Measurements from ENCODE around the gene PTPRN2.
"Not testable (repeated sequence)": the region's sequence is repeated elsewhere in the genome, so short reads cannot be mapped to it uniquely, and the experiment has no call there.

The PTPRN2 gene

DNA sequence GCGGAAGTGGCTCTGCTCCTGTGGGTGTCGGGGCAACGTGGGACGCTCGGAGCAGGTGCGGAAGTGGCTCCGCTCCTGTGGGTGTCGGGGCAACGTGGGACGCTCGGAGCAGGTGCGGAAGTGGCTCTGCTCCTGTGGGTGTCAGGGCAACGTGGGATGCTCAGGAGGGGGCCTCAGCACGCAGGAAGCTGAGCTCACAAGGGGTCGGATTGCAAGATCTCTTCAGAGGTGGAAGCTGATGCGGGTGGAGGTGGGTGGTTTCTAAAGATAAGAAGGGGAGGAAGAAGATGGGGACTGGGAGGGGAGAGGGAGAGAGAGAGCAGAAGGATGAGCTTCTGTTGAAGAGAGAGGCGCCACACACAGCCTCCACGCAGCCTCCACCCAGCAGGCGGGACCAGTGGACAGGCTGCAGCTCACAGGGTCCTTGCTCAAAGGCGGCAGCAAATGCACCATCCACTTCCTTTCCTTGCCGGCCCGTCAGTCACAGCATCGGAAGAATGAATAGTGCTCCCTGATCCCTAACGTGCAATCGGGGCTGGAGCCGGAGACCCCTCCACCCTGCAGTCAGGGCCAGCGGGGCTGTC lies 78.7 kb downstream of the PTPRN2 start:
- no peak for DNase-seq

DNA sequence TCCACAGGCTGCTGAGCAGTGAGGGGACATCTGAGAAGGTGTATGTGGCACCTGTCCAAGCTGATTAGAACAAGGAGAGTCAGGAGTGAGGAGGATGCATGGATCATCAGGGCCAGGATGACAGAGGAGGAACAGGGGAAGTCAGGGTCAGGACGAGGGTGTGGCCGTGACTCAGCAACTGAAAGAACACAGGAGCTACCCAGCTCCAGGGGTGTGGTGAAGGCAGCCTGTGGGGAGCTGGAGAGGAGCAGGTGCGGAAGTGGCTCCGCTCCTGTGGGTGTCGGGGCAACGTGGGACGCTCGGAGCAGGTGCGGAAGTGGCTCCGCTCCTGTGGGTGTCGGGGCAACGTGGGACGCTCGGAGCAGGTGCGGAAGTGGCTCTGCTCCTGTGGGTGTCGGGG lies 79.3 kb downstream of the PTPRN2 start:
- DNase-seq, result not testable (repeated sequence)

DNA sequence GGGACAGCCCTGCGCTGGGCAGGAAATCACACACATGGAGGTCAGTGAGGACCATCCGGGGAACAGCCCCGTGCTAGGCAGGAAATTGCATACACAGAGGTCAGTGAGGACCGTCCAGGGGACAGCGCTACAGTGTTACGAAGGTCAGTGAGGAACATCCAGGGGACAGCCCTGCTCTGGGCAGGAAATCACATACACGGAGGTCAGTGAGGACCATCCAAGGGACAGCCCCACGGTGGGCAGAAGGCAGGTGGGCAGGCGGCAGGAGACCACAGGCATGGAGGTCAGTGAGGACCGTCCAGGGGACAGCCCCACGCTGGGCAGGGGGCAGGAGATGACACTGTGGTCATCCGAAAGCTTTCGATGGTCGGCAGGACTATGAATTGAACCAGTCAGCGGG lies 79.7 kb downstream of the PTPRN2 start:
- no peak for DNase-seq

DNA sequence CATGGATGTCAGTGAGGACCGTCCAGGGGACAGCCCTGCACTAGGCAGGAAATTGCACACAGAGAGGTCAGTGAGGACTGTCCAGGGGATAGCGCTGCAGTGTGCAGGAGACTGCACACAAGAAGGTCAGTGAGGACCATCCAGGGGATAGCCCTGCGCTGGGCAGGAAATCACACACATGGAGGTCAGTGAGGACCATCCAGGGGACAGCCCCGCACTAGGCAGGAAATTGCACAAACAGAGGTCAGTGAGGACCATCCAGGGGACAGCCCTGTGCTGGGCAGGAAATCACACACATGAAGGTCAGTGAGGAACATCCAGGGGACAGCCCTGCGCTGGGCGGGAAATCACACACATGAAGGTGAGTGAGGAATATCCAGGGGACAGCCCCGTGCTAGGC lies 80.4 kb downstream of the PTPRN2 start:
- DNase-seq, result not testable (repeated sequence)

DNA sequence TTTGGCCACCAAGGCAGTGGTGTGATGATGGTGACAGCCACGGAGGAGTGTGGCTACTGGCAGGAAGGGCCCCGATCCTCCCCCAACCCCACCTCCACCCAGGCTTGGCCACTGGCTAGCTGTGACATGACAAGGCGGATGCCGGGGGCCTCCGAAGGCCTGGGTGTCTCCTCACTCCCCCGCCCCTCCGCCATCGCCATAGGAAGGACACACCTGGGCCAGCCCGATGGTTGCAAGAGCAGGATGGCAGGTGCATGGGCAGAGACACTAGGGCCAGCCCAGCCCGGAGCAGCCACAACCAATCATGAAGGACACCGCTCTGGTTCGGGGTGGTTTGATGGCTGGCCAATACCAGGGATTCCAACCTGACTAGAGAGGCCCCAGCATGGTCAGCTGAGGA lies 81.0 kb downstream of the PTPRN2 start:
- no peak for DNase-seq

DNA sequence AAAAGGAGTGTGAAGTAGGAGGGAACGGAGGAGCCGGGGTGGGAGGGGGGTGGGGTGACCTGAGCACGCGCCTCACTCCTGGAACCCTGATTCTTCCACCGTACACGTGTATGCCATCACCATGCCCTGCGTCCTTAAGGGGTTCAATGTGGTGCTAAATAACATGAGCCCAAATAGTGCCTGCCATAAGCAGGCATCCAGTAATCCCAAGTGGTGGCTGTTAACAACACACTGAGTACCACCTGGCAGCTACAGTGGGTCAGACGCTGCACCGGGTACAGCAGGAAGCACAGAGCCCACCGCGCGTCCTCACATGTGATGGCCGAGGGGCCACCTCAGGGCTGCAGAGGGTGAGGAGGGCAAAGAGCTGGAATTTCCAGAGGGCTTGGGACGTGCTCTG lies 81.9 kb downstream of the PTPRN2 start:
- DNase-seq, result no peak

DNA sequence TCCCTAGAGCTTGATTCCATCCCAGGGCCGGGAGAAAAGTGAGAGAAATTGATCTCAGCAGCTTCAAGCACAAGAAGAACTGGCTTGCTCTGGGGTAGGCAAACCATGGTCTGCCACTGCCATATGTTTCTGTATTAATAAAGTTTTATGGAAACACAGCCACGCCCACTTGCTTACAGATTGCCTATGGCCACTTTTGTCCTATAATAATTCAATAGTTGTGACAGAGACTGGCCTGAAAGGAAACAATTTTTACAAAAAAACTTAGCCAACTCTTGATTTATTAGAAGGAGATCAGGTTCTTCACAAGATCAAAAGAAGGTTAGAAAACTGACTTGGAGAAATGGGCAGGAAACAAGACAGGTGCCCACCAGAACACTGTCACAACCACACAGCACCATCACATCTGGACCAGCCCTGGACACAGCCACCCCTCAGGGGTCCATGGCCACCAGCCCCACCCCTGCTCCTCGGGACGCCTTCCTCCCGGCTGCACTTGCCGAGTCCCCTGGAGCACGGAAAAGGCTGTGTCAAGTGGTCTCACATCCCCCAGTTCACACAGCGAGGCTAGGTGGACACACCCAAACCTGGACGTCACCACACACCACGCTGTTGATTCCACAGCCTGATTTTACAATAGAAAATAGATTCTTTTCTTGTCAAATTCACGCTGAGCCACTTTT lies 85.4 kb downstream of the PTPRN2 start:
- no peak for DNase-seq

DNA sequence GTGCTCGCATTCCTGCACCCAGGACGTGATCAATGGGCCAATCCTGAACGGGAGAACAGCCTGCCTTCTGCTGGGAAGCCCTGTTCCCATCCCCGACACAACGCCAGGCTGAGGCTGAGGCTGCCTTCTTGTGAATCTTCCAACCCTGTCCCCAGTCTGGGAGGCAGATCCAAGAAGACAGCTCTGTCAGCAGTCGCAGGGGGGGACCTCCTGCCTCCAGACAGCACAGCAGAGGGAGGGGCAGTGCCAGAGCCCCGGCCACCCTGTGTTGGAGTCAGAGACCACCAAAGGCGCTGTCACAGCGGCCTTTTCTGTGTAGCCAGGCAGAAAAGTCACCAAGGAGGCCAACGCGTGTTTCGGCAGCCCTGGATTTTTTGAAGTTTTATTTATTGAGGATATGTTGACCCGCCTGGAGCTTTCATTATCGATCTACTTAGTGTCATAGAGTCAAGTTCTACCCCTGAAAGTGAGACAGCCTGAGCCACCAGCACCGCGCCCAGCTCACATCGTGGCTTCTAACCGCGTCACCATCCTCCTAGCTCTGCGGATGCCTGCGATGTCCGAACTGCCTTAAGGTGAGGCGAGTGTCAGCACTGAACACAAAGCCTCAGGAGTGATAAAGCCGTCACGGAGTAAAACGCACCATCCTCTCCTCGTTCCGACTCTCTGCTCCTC lies 86.1 kb downstream of the PTPRN2 start:
- DNase-seq, result no peak

DNA sequence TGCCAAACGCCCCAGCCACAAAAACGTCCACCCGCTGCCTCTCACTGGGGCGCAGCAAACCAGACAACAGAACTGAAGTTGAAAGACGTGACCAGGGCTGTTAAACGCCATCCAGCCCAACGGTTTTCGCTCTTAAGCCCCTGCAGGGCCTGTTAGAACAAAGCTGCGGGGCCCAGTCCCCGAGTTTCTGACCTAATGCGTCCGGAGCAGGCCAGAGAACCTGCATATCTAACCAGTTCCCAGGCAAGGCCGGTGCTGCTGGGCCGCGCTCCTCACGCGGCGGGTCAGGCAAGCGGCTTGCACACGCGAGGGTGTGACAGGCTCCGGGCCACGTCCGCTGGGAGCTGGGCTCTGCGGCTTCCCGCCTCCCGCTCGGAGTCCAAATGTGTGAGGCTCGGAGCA lies 87.0 kb downstream of the PTPRN2 start:
- DNase-seq, result no peak

DNA sequence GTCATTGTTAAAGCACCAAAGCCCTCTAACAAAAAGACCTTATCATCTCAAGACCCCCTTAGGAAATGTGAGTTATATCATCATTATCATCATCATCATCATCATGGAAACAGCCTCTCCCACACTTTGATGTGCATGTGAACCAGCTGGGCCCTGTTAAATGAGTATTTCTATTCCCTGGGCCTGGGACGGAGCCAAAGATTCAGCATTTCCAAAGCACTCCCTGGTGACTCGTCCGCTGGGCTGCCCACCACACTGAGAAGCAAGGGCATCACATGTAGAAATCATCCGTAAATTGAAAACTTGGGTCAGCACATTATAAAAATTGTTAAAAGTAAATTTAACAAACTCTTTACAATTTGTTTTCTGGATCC lies 88.6 kb downstream of the PTPRN2 start:
- DNase-seq, result no peak

DNA sequence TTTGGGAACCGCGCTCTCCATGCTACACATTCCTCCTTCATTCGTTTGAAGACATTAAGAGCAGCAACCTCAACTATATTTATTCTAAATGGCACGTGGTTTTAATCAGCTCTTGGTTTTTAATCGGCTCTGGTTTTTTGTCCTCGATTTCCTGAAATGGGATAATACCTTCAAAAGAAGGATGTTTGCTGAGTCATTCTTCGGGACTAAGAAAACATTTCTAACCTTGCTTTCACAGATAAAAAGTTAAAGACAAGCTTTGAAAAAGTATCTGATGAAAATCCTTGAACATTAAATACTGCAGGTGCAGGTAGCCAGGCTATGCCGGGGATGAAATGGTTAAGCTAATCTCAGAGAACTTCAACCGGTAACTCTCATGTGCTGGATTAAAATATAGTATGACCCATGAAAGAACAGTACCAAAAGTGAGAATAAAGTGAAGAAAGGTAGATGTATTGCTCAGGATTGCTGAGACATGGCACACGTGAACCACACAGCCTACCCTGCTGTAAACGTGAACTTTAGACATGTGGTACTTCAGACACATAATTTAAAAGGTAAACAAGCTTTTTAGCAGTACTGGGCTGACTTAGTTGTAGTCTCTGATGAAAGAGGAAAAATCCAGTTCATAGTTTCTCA lies 89.1 kb downstream of the PTPRN2 start:
- no peak for DNase-seq

DNA sequence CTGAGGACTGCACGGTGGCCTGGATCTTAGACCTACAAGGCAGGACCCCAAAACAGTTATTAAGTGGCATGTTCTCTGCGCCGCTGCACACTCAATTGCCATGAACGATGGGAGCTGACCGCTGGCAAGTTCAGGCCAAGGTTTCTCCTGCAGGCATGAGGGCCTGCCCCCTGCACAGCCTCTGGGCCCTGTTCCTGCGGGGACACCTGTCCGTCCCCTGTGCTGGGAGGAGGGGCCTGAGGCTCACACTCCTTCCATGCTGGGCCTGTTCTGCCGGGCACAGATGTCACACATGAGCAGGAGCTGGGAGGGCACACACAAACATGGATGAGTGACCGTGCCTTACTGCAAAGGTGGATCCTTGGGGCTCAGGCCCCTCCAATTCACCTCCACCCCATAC lies 90.0 kb downstream of the PTPRN2 start:
- DNase-seq, result no peak

DNA sequence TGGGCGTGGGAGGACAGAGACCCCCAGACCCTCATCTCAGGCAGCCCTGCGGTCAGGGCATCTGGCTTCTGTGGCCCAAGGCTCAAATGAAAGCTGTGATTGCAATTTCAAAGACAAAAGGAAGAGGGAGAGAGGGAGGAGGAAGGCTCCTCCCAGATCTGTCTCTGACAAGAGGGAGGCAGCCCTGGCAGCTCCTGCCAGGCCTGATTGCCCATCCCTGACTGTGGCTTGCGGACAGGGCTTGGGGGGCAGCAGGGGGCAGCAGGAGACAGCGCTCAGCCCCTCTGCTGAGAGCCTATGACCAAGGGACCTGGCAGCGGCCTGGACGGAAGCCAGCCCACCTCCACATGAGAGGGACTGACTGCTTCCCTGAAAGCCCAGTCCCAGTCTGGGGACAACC lies 91.8 kb downstream of the PTPRN2 start:
- no peak for DNase-seq

DNA sequence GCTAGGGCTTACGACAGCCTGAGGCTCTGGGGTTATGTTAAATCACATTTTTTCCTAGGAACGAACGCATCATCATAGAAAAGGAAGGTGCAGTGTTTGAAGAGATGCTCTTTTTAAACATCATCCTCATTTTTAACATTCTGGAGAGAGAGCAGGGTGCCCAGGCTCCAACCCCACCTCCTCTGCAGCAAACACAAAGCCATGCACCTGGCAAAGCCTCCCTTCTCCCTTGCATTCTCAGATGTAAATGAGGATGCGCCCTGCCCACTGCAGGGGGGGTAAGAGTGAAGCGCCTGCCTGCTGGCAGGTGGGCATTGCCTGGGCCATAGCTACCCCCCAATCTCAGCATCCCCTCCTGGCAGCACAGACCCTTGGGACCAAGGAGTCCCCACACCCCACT lies 92.4 kb downstream of the PTPRN2 start:
- no peak for DNase-seq

DNA sequence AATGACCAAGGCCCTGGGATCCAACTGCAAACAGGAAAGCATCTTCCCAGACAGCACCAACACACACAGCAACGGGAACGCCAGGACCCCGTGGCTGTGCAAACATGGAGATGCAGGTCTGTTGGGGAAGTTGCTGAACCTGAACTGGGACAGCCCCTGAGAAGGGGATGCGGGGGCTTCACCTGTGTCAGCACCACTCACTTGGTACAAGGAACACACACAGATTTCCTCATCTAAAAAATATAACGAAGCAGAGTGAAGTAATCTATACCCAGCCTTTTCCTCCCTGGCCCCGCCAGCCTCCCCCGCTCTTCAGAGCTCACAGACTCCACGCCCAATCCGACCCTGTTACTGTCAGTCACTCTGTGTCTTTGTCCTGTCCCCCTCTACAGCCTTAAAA lies 93.0 kb downstream of the PTPRN2 start:
- no peak for DNase-seq

DNA sequence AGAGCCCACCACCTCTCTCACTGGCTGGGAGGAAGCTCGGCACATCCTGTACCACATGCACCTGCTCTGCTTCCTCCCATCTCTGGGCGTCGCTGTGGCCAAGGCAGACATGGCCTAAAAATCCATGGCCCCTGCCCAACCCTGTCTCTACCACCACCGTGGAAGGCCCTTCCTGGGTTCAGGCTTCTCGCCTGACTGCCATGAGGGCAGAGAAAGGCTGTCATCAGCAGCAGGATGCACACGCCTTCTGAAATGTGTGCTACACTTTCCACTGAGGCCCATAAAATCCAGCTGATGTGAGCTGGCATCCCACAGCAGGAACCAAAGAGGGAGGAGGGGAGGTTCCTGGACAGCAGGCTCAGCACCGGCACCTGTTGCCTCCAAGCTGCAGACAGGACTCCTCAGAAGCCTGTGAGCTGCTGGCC lies 93.4 kb downstream of the PTPRN2 start:
- DNase-seq, result no peak

DNA sequence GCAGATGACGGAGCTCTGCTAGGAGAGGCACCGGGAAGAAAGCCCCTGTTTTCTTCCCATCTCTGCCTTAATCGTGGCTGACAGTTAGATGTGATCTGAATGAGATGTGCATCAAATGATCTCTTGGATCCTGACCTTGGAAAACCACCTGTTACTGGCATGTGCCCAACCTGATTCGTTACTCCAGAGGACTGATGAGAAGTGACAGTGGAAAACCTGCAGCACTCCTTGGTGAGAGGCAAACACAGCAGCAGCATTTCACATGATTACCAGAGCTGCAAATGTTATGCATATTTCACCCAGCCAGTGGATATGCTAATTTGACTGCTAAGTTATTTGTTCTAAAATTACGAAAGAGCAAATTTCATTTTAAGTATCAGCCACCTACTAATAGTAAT lies 95.3 kb downstream of the PTPRN2 start:
- DNase-seq, result no peak

DNA sequence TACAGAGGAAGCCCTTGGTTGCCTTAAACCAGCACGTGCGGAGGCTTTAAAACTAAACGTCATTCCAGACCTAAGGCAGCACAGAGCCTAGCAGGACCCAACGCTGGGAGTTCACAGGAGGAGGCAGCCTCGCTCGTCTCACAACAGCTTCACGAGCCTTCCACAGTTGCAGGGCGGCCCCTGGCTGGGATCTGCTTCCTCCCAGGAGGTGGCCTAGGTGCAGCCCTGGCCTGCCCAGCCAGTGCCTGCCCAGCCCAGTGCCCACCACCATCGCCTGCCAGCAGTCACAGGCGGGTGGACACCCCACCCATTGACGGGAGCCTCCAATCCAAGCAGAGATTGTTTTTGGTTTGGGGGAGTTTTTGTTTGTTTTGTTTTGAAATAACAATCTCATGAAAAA lies 96.5 kb downstream of the PTPRN2 start:
- DNase-seq, result no peak

DNA sequence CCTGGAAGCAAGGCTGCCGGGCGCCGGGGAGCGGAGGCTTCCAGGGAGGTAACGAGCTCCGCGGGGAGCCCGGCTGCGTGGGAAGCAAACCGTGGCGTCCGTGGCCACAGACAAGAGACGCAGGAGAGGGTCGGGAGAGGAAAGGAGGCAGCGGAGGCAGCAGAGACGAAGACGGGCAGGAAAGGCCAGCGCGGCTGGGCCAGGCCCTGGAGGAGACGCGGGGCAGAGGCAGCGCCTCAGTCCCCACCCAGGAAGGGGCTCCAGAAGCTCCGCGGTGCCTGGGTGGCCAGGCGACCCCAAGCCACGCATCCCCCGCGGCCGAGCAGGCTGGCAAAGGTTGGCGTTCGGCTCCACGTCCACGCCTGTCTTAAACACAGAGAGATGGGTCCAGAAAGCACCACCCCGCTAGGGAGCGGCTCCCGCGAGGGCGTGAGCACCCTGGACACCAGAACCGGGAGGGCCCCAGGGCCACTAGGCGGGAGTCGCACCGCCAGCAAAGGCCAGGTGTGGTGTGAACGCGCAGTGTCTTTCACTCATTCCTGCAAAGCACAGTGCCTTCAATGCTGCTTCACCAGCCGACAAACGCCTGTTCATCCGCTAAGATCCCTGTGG lies 97.3 kb downstream of the PTPRN2 start:
- no peak for DNase-seq

DNA sequence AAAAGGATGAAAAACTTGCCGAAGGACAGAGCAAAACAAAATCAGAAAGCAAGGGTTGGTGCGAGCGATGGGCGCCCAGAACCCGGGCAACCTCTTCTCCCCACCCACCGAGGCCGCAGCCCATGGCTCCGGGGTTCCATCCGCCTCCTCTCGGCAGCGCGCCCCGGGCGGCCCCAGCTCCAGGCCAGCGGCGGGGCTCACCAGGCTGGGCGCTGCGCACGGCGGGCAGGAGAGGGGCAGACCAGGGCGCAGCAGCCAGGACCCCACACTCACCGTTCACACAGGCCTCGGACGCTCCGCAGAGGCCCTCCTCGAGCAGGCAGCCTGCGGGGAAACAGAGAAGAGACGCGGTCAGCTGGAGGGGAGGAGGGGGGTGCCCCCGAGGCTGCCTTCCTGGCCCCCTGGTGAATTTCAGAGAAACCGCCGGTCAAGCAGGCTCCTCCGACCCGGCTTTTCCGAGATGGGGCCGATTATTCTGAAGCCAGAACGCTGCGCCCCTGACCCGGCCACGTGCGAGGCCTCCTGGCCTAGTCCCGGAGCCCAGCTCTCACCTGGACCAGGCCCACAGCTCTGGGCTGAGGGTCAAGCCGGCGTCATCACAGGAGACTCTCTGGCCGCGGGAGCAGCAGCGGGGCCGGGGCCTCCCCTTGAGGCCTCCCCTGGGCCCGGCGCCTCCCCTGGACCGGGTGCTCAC lies 98.0 kb downstream of the PTPRN2 start:
- no peak for DNase-seq

DNA sequence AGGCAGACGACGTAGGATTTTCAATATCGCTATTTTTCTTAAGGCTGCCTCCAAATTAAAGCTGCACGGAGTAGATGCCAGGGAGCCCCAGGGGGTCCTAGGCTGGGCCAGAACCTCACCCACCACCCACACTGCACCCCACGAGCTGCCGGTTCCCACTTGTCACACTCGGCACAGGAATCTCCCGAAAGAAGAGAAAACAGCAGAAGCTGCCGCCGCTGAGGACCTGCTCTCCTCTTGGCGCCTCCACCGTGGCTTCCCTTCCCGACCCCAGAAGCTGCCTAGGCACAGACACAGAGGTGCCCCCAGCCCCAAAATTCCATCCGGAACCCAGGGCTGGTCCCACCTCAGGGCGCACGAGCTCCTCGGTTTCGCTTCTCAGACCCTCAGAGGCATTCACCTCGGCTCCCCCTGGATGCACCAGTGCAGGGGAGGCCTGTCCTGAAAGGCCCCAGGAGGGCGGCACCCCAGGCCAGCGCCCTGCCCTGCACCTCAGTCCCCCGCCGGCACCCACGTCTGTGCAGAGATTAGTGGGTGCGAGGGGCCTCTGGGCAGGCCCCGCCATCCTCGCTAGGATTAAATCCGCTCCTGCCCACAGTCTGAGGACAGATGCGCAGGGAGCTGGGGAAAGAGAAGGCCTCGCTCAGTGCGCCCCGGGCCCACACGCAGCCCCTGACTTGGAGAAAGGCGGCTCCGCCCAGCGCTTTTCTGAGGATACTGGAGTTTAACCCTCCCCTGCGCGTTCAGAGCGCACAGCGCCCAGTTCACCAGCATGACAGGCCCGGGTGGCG lies 99.2 kb downstream of the PTPRN2 start:
- no peak for DNase-seq

DNA sequence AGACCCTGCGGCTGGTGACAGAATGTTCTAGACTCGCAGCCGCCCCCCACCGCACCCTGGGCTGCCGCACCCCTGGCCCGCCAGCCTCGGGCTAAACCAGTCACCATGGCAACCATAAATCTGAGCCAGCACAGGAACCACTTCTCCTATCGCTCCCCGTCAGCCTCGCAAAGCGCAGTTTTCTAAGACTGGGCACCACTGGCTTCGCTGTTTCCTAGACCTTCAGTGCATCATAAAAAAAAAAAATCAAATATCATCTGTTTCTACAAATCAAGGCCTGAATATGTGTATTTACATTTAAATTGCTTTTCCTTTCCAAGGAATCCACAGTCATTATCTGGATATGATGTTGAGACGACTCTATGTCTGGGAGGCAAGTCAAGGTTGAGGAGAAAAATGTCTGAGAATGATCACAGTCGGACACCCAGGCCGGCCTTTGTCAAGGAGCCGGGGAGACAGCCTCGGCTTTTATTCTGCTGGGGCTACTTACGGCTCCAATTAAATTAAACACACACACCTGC lies 99.9 kb downstream of the PTPRN2 start:
- DNase-seq, result no peak
